Kidney (tissue), 14 donors: Measurements from ENCODE around the gene TBX1. TPM values are rescaled to one million over a fixed set of nuclear protein-coding genes. Genes with fewer than 3 reads are reported as not detected.
"Not testable (repeated sequence)": the region's sequence is repeated elsewhere in the genome, so short reads cannot be mapped to it uniquely, and the experiment has no call there.

Experiments used
- DNase-seq, 5 donors: peaks; one replicate each; pipeline ENCODE4 v3.0.0-alpha.2; 2013 to 2020
- FAIRE-seq: peaks from 2 replicates; lab custom pipeline; 2012; peaks lifted over from hg19 to GRCh38; lab: Jason Lieb, UNC
- H3K27ac ChIP-seq, 2 donors: one replicate each; pipeline ENCODE4 v1.7.0; 2013; ENCODE audit warnings: low read depth in 2 of 2, low read length in 2 of 2, inconsistent platforms in 1 of 2
- H3K27me3 ChIP-seq: one replicate; pipeline ENCODE4 v1.7.1; 2013; ENCODE audit warnings: low read length, inconsistent platforms; ENCODE audit not compliant: control insufficient read depth, insufficient read depth
- H3K36me3 ChIP-seq, 3 donors: one replicate each; pipeline versions ENCODE4 v1.7.0 to v1.7.1; 2013; ENCODE audit warnings: low read length in 3 of 3, control low read depth in 1 of 3, inconsistent platforms in 1 of 3; ENCODE audit not compliant: insufficient read depth in 3 of 3, control insufficient read depth in 2 of 3
- H3K4me1 ChIP-seq, 3 donors: one replicate each; pipeline versions ENCODE4 v1.7.0 to v1.7.1; 2013; ENCODE audit warnings: low read length in 3 of 3, inconsistent platforms in 1 of 3, low read depth in 1 of 3; ENCODE audit not compliant: control insufficient read depth in 2 of 3, insufficient read depth in 2 of 3
- H3K4me3 ChIP-seq, 3 donors: one replicate each; pipeline versions ENCODE4 v1.7.0 to v1.8.1; 2013; ENCODE audit warnings: low read length in 3 of 3, control low read depth in 1 of 3, inconsistent platforms in 1 of 3
- H3K9ac ChIP-seq, 3 donors: one replicate each; pipeline versions ENCODE4 v1.7.0 to v1.7.1; 2013; ENCODE audit warnings: low read length in 3 of 3, control low read depth in 1 of 3, inconsistent platforms in 1 of 3
- H3K9me3 ChIP-seq, 3 donors: one replicate each; pipeline versions ENCODE4 v1.7.0 to v1.7.1; 2013; ENCODE audit warnings: low read length in 3 of 3, control low read depth in 1 of 3, inconsistent platforms in 1 of 3; ENCODE audit not compliant: control insufficient read depth in 2 of 3, insufficient read depth in 1 of 3
- CTCF ChIP-seq: IDR thresholded peaks from 3 replicates; pipeline ENCODE4 v1.5.1; 2012; ENCODE audit warnings: mild to moderate bottlenecking, moderate library complexity, borderline replicate concordance; ENCODE audit not compliant: insufficient read depth; ENCODE audit errors: extremely low read depth
- intact Hi-C: fragments of 100-400 bp; cut with DNase I; formaldehyde crosslinking; loops from one replicate; pipeline ENCODE4 v1.11.1; 2022
- polyA plus RNA-seq: library from polyadenylated mRNA; stranded (reverse); fragments of 350-450 nt; fragmentation: Illumina TruSeq; extraction: RNeasy Lipid Tissue Mini Kit (QIAGEN cat#74804); gene quantifications from one replicate; pipeline ENCODE4 v1.2.3, GENCODE V29; 2014; ENCODE audit warnings: low read depth, low replicate concordance; ENCODE audit not compliant: insufficient read depth
- total RNA-seq: library from RNA; stranded (reverse); fragmentation: NEBNext Ultra II Directional; extraction: Animal tissue kit (Norgen Biotek cat#: 25700); gene quantifications from one replicate; pipeline ENCODE4 v1.2.1, GENCODE V29; 2021
- donor health status: control.
- donor health status: control.
- donor health status: control.
- donor health status: control.
- donor health status: control.
- donor health status: DM: yes; HTN: yes; CAD: no.
- donor health status: Normal renal cell carcinoma (clear cell type).

The TBX1 gene
- total and polyA plus RNA-seq, 2 donors from 2014 or later: 0.45 to 5.5 TPM

- peaks cover 0 to 6% (median 0%) of the 10 kb centered on the region in 3 donors for H3K4me1 ChIP-seq
- no peak overlapping the region for H3K27ac ChIP-seq
- no peaks in the 10 kb centered on the region for H3K36me3 ChIP-seq
- intact Hi-C loops: no loop called here
- no peak overlapping the region for H3K4me3 ChIP-seq
- no peak overlapping the region for H3K9ac ChIP-seq
- peaks cover 12% of the 10 kb centered on the region for H3K27me3 ChIP-seq
- no peaks in the 10 kb centered on the region for H3K9me3 ChIP-seq
- DNase-seq (peak in 3 of 5 donors; percentile 57 to 74 (median 60)), FAIRE-seq (no peak)
- no peak for TF ChIP-seq CTCF
These were observed 36.4 kb upstream of the TBX1 start for GRCh38 chr22:19723983-19724827.

GRCh38 chr22:19724927-19725661 is 35.5 kb upstream of the TBX1 start:
- DNase-seq (no peak), FAIRE-seq (no peak)
- Histone ChIP-seq H3K27ac (no peak overlapping the region), H3K36me3 (no peaks in the 10 kb centered on the region), H3K4me3 (no peak overlapping the region), H3K9ac (no peak overlapping the region), H3K9me3 (no peaks in the 10 kb centered on the region), H3K27me3 (peaks cover 10% of the 10 kb centered on the region), H3K4me1 (peaks cover 0 to 6% (median 0%) of the 10 kb centered on the region in 3 donors)
- intact Hi-C loops: no loop called here
- TF ChIP-seq CTCF: no peak

GRCh38 chr22:19726064-19726788 is 34.4 kb upstream of the TBX1 start:
- H3K27ac ChIP-seq, FAIRE-seq, H3K36me3 ChIP-seq, H3K9me3 ChIP-seq, H3K9ac ChIP-seq, DNase-seq, H3K4me3 ChIP-seq, intact Hi-C loops: not testable (repeated sequence)
- Histone ChIP-seq H3K4me1 (peaks cover 0 to 11% (median 0%) of the 10 kb centered on the region in 3 donors), H3K27me3 (peaks cover 10% of the 10 kb centered on the region)
